DOHH2 (cell line): ENCODE data around the gene OPRD1.

Source experiments
- H3F3A ChIP-seq: fragments of 200-600 bp; sonication (generic), shearing (Covaris generic); 2 replicates; pipeline ENCODE4 v1.6.0; 2016; ENCODE audit warnings: antibody characterized with exemption, mild to moderate bottlenecking; ENCODE audit not compliant: control insufficient read depth, insufficient read depth
- H3K27ac ChIP-seq: fragments of 200-600 bp; sonication (generic); 2 replicates; pipeline ENCODE4 v1.5.1; 2014; ENCODE audit warnings: low read depth, mild to moderate bottlenecking, low read length, moderate library complexity
- H3K27me3 ChIP-seq: fragments of 200-600 bp; sonication (generic); 2 replicates; pipeline ENCODE4 v1.6.1; 2014; ENCODE audit warnings: mild to moderate bottlenecking, low read length, mixed read lengths; ENCODE audit not compliant: control insufficient read depth
- H3K36me3 ChIP-seq: fragments of 200-600 bp; sonication (generic); 2 replicates; pipeline ENCODE4 v1.6.1; 2014; ENCODE audit warnings: mild to moderate bottlenecking, low read length, moderate library complexity, mixed read lengths; ENCODE audit not compliant: control insufficient read depth
- H3K4me1 ChIP-seq: fragments of 200-600 bp; sonication (generic); 2 replicates; pipeline ENCODE4 v1.6.1; 2014; ENCODE audit warnings: mild to moderate bottlenecking, low read length, mixed read lengths; ENCODE audit not compliant: control insufficient read depth
- H3K4me2 ChIP-seq: fragments of 200-600 bp; sonication (generic); 2 replicates; pipeline ENCODE4 v1.6.0; 2014; ENCODE audit warnings: mild to moderate bottlenecking, low read length, moderate library complexity
- H3K4me3 ChIP-seq: fragments of 200-600 bp; sonication (generic); 2 replicates; pipeline ENCODE4 v1.5.1; 2014; ENCODE audit warnings: mild to moderate bottlenecking, low read length, mixed read lengths
- H3K79me2 ChIP-seq: fragments of 200-600 bp; sonication (generic); 2 replicates; pipeline ENCODE4 v1.6.1; 2014; ENCODE audit warnings: mild to moderate bottlenecking, low read length, mixed read lengths; ENCODE audit not compliant: control insufficient read depth
- H3K9me2 ChIP-seq: fragments of 200-600 bp; sonication (generic); replicated peaks from 2 replicates; pipeline ENCODE4 v1.6.1; 2014; ENCODE audit warnings: mild to moderate bottlenecking, low read length, mixed read lengths; ENCODE audit not compliant: control insufficient read depth
- H3K9me3 ChIP-seq: fragments of 200-600 bp; sonication (generic); 2 replicates; pipeline ENCODE4 v1.6.1; 2014; ENCODE audit warnings: antibody characterized with exemption, low read length, mixed read lengths; ENCODE audit not compliant: control insufficient read depth, insufficient read depth
- H4K20me1 ChIP-seq: fragments of 200-600 bp; sonication (generic); 2 replicates; pipeline ENCODE4 v1.6.0; 2014; ENCODE audit warnings: low read depth, mild to moderate bottlenecking, antibody characterized with exemption, low read length, moderate library complexity; ENCODE audit not compliant: control insufficient read depth, insufficient read depth
- EZH2phosphoT487 ChIP-seq: fragments of 200-600 bp; sonication (generic); IDR thresholded peaks from 2 replicates; pipeline ENCODE4 v1.6.1; 2017; ENCODE audit warnings: borderline replicate concordance, mild to moderate bottlenecking, antibody characterized with exemption, low read length, moderate library complexity, mixed read lengths
- TF ChIP-seq, protein P1 (sequence below): fragments of 200-600 bp; sonication (generic); IDR thresholded peaks from one replicate; pipeline ENCODE4 v1.5.1; 2014; ENCODE audit warnings: antibody characterized with exemption, mild to moderate bottlenecking, low read depth, low read length; ENCODE audit not compliant: poor library complexity, severe bottlenecking

The OPRD1 gene

DNA sequence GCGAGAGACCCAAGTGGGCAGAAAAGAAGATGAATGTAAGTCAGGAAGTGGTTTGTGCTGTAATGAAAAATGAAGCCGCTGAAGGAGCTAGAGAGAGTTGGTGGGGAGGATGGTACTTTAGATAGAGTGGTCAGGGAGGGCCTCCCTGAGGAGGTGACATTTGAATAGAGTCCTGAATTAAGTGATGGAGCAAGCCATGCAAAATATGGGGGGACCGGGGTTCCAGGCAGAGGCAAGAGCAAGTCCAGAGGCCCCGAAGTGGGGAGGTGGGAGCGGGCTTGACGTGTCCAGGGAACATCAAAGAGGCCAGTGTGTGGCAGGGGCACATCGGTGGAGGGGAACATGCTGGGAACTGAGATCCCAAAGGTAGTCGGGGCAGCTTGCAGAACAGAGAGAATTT lies 43.1 kb downstream of the OPRD1 start:
- Histone ChIP-seq H4K20me1 (no peaks in the 10 kb centered on the region), H3K9me2 (no peaks in the 10 kb centered on the region), H3F3A (no peaks in the 10 kb centered on the region), H3K4me2 (no peak overlapping the region), H3K79me2 (no peaks in the 10 kb centered on the region), H3K27ac (no peak overlapping the region), H3K36me3 (no peaks in the 10 kb centered on the region), H3K4me3 (no peak overlapping the region), H3K4me1 (no peaks in the 10 kb centered on the region), H3K27me3 (peaks cover 4% of the 10 kb centered on the region; the same call in 1 of the 2 replicates), H3K9me3 (no peaks in the 10 kb centered on the region)
- no peak for TF ChIP-seq EZH2phosphoT487
- TF ChIP-seq, protein P1, sequence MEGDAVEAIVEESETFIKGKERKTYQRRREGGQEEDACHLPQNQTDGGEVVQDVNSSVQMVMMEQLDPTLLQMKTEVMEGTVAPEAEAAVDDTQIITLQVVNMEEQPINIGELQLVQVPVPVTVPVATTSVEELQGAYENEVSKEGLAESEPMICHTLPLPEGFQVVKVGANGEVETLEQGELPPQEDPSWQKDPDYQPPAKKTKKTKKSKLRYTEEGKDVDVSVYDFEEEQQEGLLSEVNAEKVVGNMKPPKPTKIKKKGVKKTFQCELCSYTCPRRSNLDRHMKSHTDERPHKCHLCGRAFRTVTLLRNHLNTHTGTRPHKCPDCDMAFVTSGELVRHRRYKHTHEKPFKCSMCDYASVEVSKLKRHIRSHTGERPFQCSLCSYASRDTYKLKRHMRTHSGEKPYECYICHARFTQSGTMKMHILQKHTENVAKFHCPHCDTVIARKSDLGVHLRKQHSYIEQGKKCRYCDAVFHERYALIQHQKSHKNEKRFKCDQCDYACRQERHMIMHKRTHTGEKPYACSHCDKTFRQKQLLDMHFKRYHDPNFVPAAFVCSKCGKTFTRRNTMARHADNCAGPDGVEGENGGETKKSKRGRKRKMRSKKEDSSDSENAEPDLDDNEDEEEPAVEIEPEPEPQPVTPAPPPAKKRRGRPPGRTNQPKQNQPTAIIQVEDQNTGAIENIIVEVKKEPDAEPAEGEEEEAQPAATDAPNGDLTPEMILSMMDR = no peak

DNA sequence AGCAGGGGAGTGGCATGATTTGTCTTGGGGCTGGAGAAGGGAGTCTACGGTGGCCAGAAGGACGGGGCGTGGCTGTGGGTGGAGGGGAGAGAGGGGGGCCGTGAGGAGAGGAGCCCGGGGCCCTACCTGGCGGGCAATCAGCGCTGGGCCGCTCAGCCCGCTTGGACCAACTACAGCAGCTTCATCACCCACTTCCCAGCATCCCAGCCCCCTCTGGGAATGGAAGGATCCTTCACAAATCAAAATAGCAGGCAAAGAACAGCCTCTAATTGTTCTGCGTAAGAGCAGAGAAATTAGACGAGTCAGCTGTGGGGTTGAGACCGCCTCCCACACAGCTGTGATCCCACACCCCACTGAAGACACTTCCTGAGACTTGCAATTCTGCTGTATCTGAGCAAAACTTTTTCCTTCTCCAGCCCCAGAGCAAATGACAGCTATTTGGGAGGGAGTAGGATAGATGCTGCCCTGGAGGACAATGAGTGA lies 43.5 kb downstream of the OPRD1 start:
- H3K4me3 ChIP-seq = no peak overlapping the region
- no peaks in the 10 kb centered on the region for H3K9me3 ChIP-seq
- H3K4me1 ChIP-seq = no peaks in the 10 kb centered on the region
- no peaks in the 10 kb centered on the region for H3F3A ChIP-seq
- H3K9me2 ChIP-seq = no peaks in the 10 kb centered on the region
- peaks cover 4% of the 10 kb centered on the region; the same call in 1 of the 2 replicates for H3K27me3 ChIP-seq
- no peak overlapping the region for H3K4me2 ChIP-seq
- no peak overlapping the region for H3K27ac ChIP-seq
- H4K20me1 ChIP-seq = no peaks in the 10 kb centered on the region
- TF ChIP-seq EZH2phosphoT487 = no peak
- TF ChIP-seq, protein P1 = no peak
- no peaks in the 10 kb centered on the region for H3K36me3 ChIP-seq
- no peaks in the 10 kb centered on the region for H3K79me2 ChIP-seq

DNA sequence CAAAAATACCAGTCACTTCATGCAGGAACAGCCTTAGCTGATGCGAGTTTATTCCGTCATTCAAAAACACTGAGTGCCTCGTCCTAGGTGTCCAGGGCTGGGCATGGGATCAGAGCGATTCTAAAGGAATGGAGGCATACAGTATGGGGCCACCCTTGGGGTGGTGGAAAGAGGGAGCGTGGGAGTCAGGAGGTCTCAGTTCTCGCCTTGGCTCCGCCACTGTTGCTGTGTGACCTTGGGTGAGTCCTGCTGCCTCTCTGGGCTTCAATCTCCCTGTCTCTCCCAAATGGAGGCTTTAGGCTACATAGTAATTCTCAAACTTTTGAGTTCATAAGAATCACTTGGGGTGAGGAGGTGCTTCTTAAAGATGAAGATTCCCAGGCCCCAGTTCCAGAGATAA lies 44.0 kb downstream of the OPRD1 start:
- no peaks in the 10 kb centered on the region for H3K9me2 ChIP-seq
- H3K27me3 ChIP-seq = peaks cover 4% of the 10 kb centered on the region; the same call in 1 of the 2 replicates
- H3K79me2 ChIP-seq = no peaks in the 10 kb centered on the region
- H3K36me3 ChIP-seq = no peaks in the 10 kb centered on the region
- no peaks in the 10 kb centered on the region for H3K9me3 ChIP-seq
- no peak overlapping the region for H3K27ac ChIP-seq
- H3K4me1 ChIP-seq = no peaks in the 10 kb centered on the region
- TF ChIP-seq EZH2phosphoT487 = no peak
- TF ChIP-seq, protein P1 = no peak
- H3K4me3 ChIP-seq = no peak overlapping the region
- no peaks in the 10 kb centered on the region for H3F3A ChIP-seq
- no peaks in the 10 kb centered on the region for H4K20me1 ChIP-seq
- no peak overlapping the region for H3K4me2 ChIP-seq
